HepG2 (cell line): ENCODE data around the gene SLC39A3. TPM values are rescaled to one million over a fixed set of nuclear protein-coding genes. Genes with fewer than 3 reads are reported as not detected.
A peak's percentile ranks its signal among the peaks of the same experiment; 100 is the strongest.

Source experiments
- ARNT ChIP-seq: fragments of 450-650 bp; IDR thresholded peaks from 2 replicates; pipeline ENCODE4 v1.6.1; 2017
- BORCS8-MEF2B ChIP-seq: sonication (generic); formaldehyde crosslinking; IDR thresholded peaks from 2 replicates; pipeline ENCODE4 v1.8.0; 2022; ENCODE audit warnings: mild to moderate bottlenecking, missing genetic modification reagents
- CBX1 ChIP-seq: IDR thresholded peaks from one replicate; pipeline ENCODE4 v1.6.1; 2016; ENCODE audit warnings: antibody characterized with exemption, low read depth
- ESRRA ChIP-seq: sonication (generic); formaldehyde crosslinking; IDR thresholded peaks from 2 replicates; pipeline ENCODE4 v1.5.1; 2020; ENCODE audit warnings: mild to moderate bottlenecking, low read depth, missing genetic modification reagents
- FOXK1 ChIP-seq: sonication (generic); formaldehyde crosslinking; IDR thresholded peaks from 2 replicates; pipeline ENCODE4 v1.4.0; 2020; ENCODE audit warnings: low read depth, missing genetic modification reagents, borderline replicate concordance
- JARID2 ChIP-seq: sonication (generic); formaldehyde crosslinking; IDR thresholded peaks from 2 replicates; pipeline ENCODE4 v1.8.1; 2023; ENCODE audit warnings: missing genetic modification reagents, inconsistent platforms; ENCODE audit not compliant: insufficient replicate concordance
- KLF12 ChIP-seq: sonication (generic); formaldehyde crosslinking; IDR thresholded peaks from 2 replicates; pipeline ENCODE4 v1.4.0; 2020; ENCODE audit warnings: missing genetic modification reagents, borderline replicate concordance
- KLF15 ChIP-seq: sonication (generic); formaldehyde crosslinking; IDR thresholded peaks from 2 replicates; pipeline ENCODE4 v1.8.1; 2023; ENCODE audit warnings: borderline replicate concordance, mild to moderate bottlenecking, inconsistent platforms, missing genetic modification reagents, mixed read lengths
- MATR3 ChIP-seq: sonication (generic); formaldehyde crosslinking; IDR thresholded peaks from 2 replicates; pipeline ENCODE4 v1.4.0; 2020; ENCODE audit warnings: missing genetic modification reagents
- MTA1 ChIP-seq: sonication (generic); formaldehyde crosslinking; IDR thresholded peaks from 2 replicates; pipeline ENCODE4 v1.4.0; 2020; ENCODE audit warnings: missing genetic modification reagents, mild to moderate bottlenecking, borderline replicate concordance
- NFE2L2 ChIP-seq: fragments of 150-350 bp; IDR thresholded peaks from 2 replicates; pipeline ENCODE4 v1.6.1; 2014; ENCODE audit warnings: low read length
- PHB2 ChIP-seq: fragments of 450-650 bp; IDR thresholded peaks from 2 replicates; pipeline ENCODE4 v1.6.1; 2018; ENCODE audit not compliant: partially characterized antibody
- RNF2 ChIP-seq: fragments of 450-650 bp; conservative IDR thresholded peaks from 2 replicates; pipeline ENCODE4 v1.6.1; 2016; ENCODE audit warnings: low read depth
- SALL2 ChIP-seq: sonication (generic); formaldehyde crosslinking; IDR thresholded peaks from 2 replicates; pipeline ENCODE4 v1.8.1; 2023; ENCODE audit warnings: mild to moderate bottlenecking, missing genetic modification reagents, inconsistent platforms
- SMARCE1 ChIP-seq: fragments of 450-650 bp; IDR thresholded peaks from 2 replicates; pipeline ENCODE4 v1.6.1; 2017; ENCODE audit warnings: borderline replicate concordance
- ZEB1 ChIP-seq: IDR thresholded peaks from 2 replicates; pipeline ENCODE4 v1.6.1; 2012; ENCODE audit warnings: mild to moderate bottlenecking, low read depth, inconsistent platforms; ENCODE audit not compliant: insufficient replicate concordance
- ZFP36L2 ChIP-seq: sonication (generic); formaldehyde crosslinking; IDR thresholded peaks from 2 replicates; pipeline ENCODE4 v1.4.0; 2020; ENCODE audit warnings: missing genetic modification reagents
- ZNF12 ChIP-seq: sonication (generic); formaldehyde crosslinking; IDR thresholded peaks from 2 replicates; pipeline ENCODE4 v1.5.0; 2020; ENCODE audit warnings: missing genetic modification reagents
- ZNF253 ChIP-seq: sonication (generic); formaldehyde crosslinking; IDR thresholded peaks from 2 replicates; pipeline ENCODE4 v1.8.0; 2022; ENCODE audit warnings: mild to moderate bottlenecking, missing genetic modification reagents, borderline replicate concordance
- ZNF431 ChIP-seq: sonication (generic); formaldehyde crosslinking; IDR thresholded peaks from 2 replicates; pipeline ENCODE4 v1.9.0; 2022; ENCODE audit warnings: missing genetic modification reagents, low read depth, mild to moderate bottlenecking, borderline replicate concordance
- ZNF563 ChIP-seq: sonication (generic); formaldehyde crosslinking; IDR thresholded peaks from 2 replicates; pipeline ENCODE4 v1.8.0; 2022; ENCODE audit warnings: mild to moderate bottlenecking, moderate library complexity, missing genetic modification reagents
- ZNF674 ChIP-seq: sonication (generic); formaldehyde crosslinking; IDR thresholded peaks from 2 replicates; pipeline ENCODE4 v1.5.0; 2020; ENCODE audit warnings: low read depth, mild to moderate bottlenecking, missing genetic modification reagents
- ZNF720 ChIP-seq: sonication (generic); formaldehyde crosslinking; IDR thresholded peaks from 2 replicates; pipeline ENCODE4 v1.4.0; 2020; ENCODE audit warnings: missing genetic modification reagents
- ZNF879 ChIP-seq: sonication (generic); formaldehyde crosslinking; IDR thresholded peaks from 2 replicates; pipeline ENCODE4 v1.8.1; 2023; ENCODE audit warnings: missing genetic modification reagents
- ZSCAN20 ChIP-seq: sonication (generic); formaldehyde crosslinking; IDR thresholded peaks from 2 replicates; pipeline ENCODE4 v1.4.0; 2020; ENCODE audit warnings: missing genetic modification reagents, mild to moderate bottlenecking, borderline replicate concordance
- polyA plus RNA-seq, 8 experiments: library from polyadenylated mRNA; depleted of rRNA in 3 of 8; stranded (reverse) in 7 of 8; unstranded in 1 of 8; fragments of >200 nt; fragmentation: Illumina TruSeq in 4 of 8; extraction: Trizol in 4 of 8; gene quantifications; 2 replicates each; pipeline versions ENCODE4 v1.2.1 to v1.2.3, GENCODE V29; 2011 to 2016; ENCODE audit warnings: low read depth in 4 of 8, missing spikeins in 1 of 8, mixed read lengths in 1 of 8; ENCODE audit not compliant: insufficient read depth in 1 of 8
- total RNA-seq, 5 experiments: library from RNA; depleted of rRNA; stranded (reverse); fragments of >200 nt; fragmentation: Illumina TruSeq; extraction: Trizol; gene quantifications; 2 replicates each; pipeline ENCODE4 v1.2.3, GENCODE V29; 2016; ENCODE audit warnings: low read depth in 1 of 5
- TF ChIP-seq, protein P1 (sequence below): IDR thresholded peaks from 2 replicates; pipeline ENCODE4 v1.6.1; 2016; ENCODE audit warnings: missing compliant biosample characterization, missing genetic modification reagents, borderline replicate concordance
- TF ChIP-seq, protein P2 (sequence below): sonication (generic); formaldehyde crosslinking; IDR thresholded peaks from 2 replicates; pipeline ENCODE4 v1.4.0; 2020; ENCODE audit warnings: missing genetic modification reagents

SLC39A3 gene
- total and polyA plus RNA-seq, 2 of the 13 experiments (the other 11 are each of a cell fraction or from before 2014, with no cell fraction given), result 33.6 to 41.6 TPM

DNA sequence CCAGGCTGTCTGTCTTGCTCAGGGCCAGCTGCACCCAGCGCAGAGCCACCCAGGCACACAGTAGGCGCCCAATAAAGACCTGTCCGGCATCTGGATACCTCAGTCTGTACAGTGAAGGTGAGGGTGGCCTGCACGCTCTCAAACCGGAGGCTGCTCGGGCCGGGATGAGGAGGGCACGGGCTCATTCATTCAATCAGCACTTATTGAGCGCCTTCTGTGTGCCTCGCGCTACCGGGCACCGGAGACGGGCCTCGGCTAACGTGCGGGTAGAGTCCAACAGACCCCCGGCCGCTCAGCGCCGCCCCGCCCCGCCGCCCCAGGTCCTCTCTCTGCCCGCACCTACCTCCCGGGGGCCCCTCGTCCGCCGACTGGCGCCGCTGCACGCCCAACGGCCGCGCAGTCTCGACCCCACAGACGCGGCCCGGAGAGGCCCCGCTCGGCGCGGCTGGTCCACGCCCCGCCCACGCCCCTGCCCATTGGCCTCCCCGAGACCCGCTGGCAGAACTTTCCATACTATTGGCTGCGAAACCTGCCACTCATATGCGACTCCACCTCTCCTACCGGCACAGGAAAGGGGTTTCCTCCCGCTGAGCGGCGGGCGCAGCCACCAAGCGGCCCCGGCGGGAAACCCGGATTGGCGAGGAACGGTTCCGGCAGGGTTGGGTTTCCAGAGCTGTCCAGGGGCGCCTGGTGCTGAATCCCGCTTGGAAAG lies at the start of gene SLC39A3 (continued):
- TF ChIP-seq MATR3 (CRISPR knock-in tag) (no peak), ZNF253 (peak; percentile 94; the same call in 1 of the 2 replicates), FOXK1 (CRISPR knock-in tag) (peak; percentile 89; the same call in 1 of the 2 replicates), ARNT (no peak), ZNF563 (CRISPR knock-in tag) (peak; percentile 99), SMARCE1 (no peak), ZNF879 (peak; percentile 59; the same call in 1 of the 2 replicates), ZNF674 (no peak), SALL2 (CRISPR knock-in tag) (peak; percentile 74), KLF15 (CRISPR knock-in tag) (peak; percentile 96; the same call in 1 of the 2 replicates), ZSCAN20 (peak; percentile 70), ZEB1 (peak; percentile 50), CBX1 (peak; percentile 49), JARID2 (peak; percentile 99), NFE2L2 (no peak), PHB2 (no peak), ZFP36L2 (CRISPR knock-in tag) (peak; percentile 98), ESRRA (CRISPR knock-in tag) (peak; percentile 90), ZNF720 (CRISPR knock-in tag) (0 out of 2 replicates have a peak, but pooled peaks have one; percentile 60), ZNF12 (CRISPR knock-in tag) (peak; percentile 91), BORCS8-MEF2B (peak; percentile 100), RNF2 (no peak), KLF12 (peak; percentile 91; the same call in 1 of the 2 replicates), MTA1 (0 out of 2 replicates have a peak, but pooled peaks have one; percentile 43), ZNF431 (peak; percentile 94; the same call in 1 of the 2 replicates)
- TF ChIP-seq, protein P1, sequence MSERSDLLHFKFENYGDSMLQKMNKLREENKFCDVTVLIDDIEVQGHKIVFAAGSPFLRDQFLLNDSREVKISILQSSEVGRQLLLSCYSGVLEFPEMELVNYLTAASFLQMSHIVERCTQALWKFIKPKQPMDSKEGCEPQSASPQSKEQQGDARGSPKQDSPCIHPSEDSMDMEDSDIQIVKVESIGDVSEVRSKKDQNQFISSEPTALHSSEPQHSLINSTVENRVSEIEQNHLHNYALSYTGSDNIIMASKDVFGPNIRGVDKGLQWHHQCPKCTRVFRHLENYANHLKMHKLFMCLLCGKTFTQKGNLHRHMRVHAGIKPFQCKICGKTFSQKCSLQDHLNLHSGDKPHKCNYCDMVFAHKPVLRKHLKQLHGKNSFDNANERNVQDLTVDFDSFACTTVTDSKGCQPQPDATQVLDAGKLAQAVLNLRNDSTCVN (CRISPR knock-in tag), result peak; percentile 92; the same call in 1 of the 2 replicates
- TF ChIP-seq, protein P2, sequence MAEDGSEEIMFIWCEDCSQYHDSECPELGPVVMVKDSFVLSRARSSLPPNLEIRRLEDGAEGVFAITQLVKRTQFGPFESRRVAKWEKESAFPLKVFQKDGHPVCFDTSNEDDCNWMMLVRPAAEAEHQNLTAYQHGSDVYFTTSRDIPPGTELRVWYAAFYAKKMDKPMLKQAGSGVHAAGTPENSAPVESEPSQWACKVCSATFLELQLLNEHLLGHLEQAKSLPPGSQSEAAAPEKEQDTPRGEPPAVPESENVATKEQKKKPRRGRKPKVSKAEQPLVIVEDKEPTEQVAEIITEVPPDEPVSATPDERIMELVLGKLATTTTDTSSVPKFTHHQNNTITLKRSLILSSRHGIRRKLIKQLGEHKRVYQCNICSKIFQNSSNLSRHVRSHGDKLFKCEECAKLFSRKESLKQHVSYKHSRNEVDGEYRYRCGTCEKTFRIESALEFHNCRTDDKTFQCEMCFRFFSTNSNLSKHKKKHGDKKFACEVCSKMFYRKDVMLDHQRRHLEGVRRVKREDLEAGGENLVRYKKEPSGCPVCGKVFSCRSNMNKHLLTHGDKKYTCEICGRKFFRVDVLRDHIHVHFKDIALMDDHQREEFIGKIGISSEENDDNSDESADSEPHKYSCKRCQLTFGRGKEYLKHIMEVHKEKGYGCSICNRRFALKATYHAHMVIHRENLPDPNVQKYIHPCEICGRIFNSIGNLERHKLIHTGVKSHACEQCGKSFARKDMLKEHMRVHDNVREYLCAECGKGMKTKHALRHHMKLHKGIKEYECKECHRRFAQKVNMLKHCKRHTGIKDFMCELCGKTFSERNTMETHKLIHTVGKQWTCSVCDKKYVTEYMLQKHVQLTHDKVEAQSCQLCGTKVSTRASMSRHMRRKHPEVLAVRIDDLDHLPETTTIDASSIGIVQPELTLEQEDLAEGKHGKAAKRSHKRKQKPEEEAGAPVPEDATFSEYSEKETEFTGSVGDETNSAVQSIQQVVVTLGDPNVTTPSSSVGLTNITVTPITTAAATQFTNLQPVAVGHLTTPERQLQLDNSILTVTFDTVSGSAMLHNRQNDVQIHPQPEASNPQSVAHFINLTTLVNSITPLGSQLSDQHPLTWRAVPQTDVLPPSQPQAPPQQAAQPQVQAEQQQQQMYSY (CRISPR knock-in tag), result peak; percentile 58; the same call in 1 of the 2 replicates
